WTC11 (cell line): ENCODE results near the gene LTBP1. TPM values are rescaled to one million over a fixed set of nuclear protein-coding genes. Genes with fewer than 3 reads are reported as not detected.

ENCODE experiments used
- ATAC-seq: fragments of 200-7000 bp; cut with Tn5 transposase; 2 replicates; pipeline ENCODE4 v1.10.0; 2021; ENCODE audit warnings: mild to moderate bottlenecking, moderate library complexity
- CTCF ChIA-PET: fragments of 300-600 bp; sonication (Branson Sonifier 250); formaldehyde crosslinking; loops from one replicate; lab custom pipeline; 2021; ENCODE audit warnings: antibody characterized with exemption; lab: Charles Lee
- POLR2A ChIA-PET: fragments of 350-600 bp; sonication (Branson Sonifier 250); formaldehyde crosslinking; loops from one replicate; lab custom pipeline; 2021; ENCODE audit warnings: antibody characterized with exemption; lab: Charles Lee
- DNase-seq: peaks from one replicate; pipeline ENCODE4 v3.0.0; 2021; ENCODE audit warnings: low spot score
- H3K27ac Mint-ChIP-seq: 2 replicates; pipeline ENCODE4 v1.8.0; 2021; ENCODE audit warnings: mixed read lengths
- H3K27me3 Mint-ChIP-seq: 2 replicates; pipeline ENCODE4 v1.8.0; 2021; ENCODE audit warnings: low read depth, mild to moderate bottlenecking, moderate library complexity, mixed read lengths
- H3K36me3 Mint-ChIP-seq: 2 replicates; pipeline ENCODE4 v1.8.0; 2021; ENCODE audit warnings: mixed read lengths
- H3K4me1 Mint-ChIP-seq: 2 replicates; pipeline ENCODE4 v1.8.0; 2022; ENCODE audit warnings: mixed read lengths
- H3K4me3 Mint-ChIP-seq: 2 replicates; pipeline ENCODE4 v1.8.0; 2021; ENCODE audit warnings: mild to moderate bottlenecking, moderate library complexity, mixed read lengths
- H3K9me3 Mint-ChIP-seq: 2 replicates; pipeline ENCODE4 v1.8.0; 2021; ENCODE audit warnings: mixed read lengths
- EMX1 ChIP-seq: fragments of 250-450 bp; sonication (Bioruptor Pico); IDR thresholded peaks from 2 replicates; pipeline ENCODE4 v1.8.0; 2021; ENCODE audit warnings: mild to moderate bottlenecking
- GRHL2 ChIP-seq: fragments of 250-450 bp; sonication (Bioruptor Pico); IDR thresholded peaks from 2 replicates; pipeline ENCODE4 v1.8.0; 2022; ENCODE audit warnings: mild to moderate bottlenecking, moderate library complexity; ENCODE audit not compliant: insufficient replicate concordance, severe bottlenecking
- IRF2 ChIP-seq: sonication (generic); formaldehyde crosslinking; IDR thresholded peaks from 2 replicates; pipeline ENCODE4 v1.8.0; 2022; ENCODE audit warnings: low read depth, missing genetic modification reagents, borderline replicate concordance
- TP53 ChIP-seq: sonication (generic); formaldehyde crosslinking; IDR thresholded peaks from 2 replicates; pipeline ENCODE4 v1.8.1; 2023; ENCODE audit warnings: mild to moderate bottlenecking, missing genetic modification reagents
- USF2 ChIP-seq: sonication (generic); formaldehyde crosslinking; IDR thresholded peaks from 2 replicates; pipeline ENCODE4 v1.8.1; 2023; ENCODE audit warnings: mild to moderate bottlenecking, missing genetic modification reagents, moderate library complexity
- ZBTB21 ChIP-seq: sonication (generic); formaldehyde crosslinking; IDR thresholded peaks from 2 replicates; pipeline ENCODE4 v1.8.1; 2023; ENCODE audit warnings: mild to moderate bottlenecking, missing genetic modification reagents, borderline replicate concordance
- ZNF219 ChIP-seq: sonication (generic); formaldehyde crosslinking; IDR thresholded peaks from 2 replicates; pipeline ENCODE4 v1.8.0; 2023; ENCODE audit warnings: missing genetic modification reagents, mild to moderate bottlenecking, borderline replicate concordance
- microRNA-seq: library from miRNA; unstranded; fragments of <30 nt; microRNA quantifications from one replicate; pipeline ENCODE4 v1.2.0, GENCODE V29; 2022; ENCODE audit warnings: borderline number of aligned reads
- total RNA-seq: library from RNA; stranded (reverse); gene quantifications from 3 replicates; pipeline ENCODE4 v1.2.3, GENCODE V29; 2021
- TF ChIP-seq, protein P1 (sequence below): sonication (generic); formaldehyde crosslinking; IDR thresholded peaks from 2 replicates; pipeline ENCODE4 v1.8.1; 2023; ENCODE audit warnings: mild to moderate bottlenecking, missing genetic modification reagents, borderline replicate concordance
- TF ChIP-seq, protein P2 (sequence below): fragments of 250-450 bp; sonication (Bioruptor Pico); IDR thresholded peaks from 2 replicates; pipeline ENCODE4 v1.8.0; 2021; ENCODE audit warnings: mild to moderate bottlenecking
- TF ChIP-seq, protein P3 (sequence below): sonication (generic); formaldehyde crosslinking; IDR thresholded peaks from 2 replicates; pipeline ENCODE4 v1.8.1; 2022; ENCODE audit warnings: mild to moderate bottlenecking, missing genetic modification reagents, moderate library complexity, borderline replicate concordance
- TF ChIP-seq, protein P4 (sequence below): fragments of 250-450 bp; sonication (Bioruptor Pico); IDR thresholded peaks from 2 replicates; pipeline ENCODE4 v1.9.0; 2021; ENCODE audit warnings: mild to moderate bottlenecking
- TF ChIP-seq, protein P5 (sequence below): fragments of 250-450 bp; sonication (Bioruptor Pico); IDR thresholded peaks from 2 replicates; pipeline ENCODE4 v1.9.0; 2021; ENCODE audit warnings: mild to moderate bottlenecking

Gene LTBP1
- total RNA-seq, 1 experiment from 2014 or later: 33.6 TPM

- H3K27me3 Mint-ChIP-seq: no peaks in the 10 kb centered on the region
- peaks cover 11% of the 10 kb centered on the region for H3K36me3 Mint-ChIP-seq
- DNase-seq (no peak), ATAC-seq (no peak)
- H3K4me3 Mint-ChIP-seq: no peak overlapping the region
- no peak overlapping the region for H3K27ac Mint-ChIP-seq
- POLR2A ChIA-PET: no interaction called here
- TF ChIP-seq GRHL2 (CRISPR knock-in tag) (no peak), ZNF219 (CRISPR knock-in tag) (no peak), ZBTB21 (CRISPR knock-in tag) (no peak), EMX1 (CRISPR knock-in tag) (no peak), USF2 (no peak), TP53 (CRISPR knock-in tag) (no peak), IRF2 (CRISPR knock-in tag) (no peak)
- TF ChIP-seq, protein P1, sequence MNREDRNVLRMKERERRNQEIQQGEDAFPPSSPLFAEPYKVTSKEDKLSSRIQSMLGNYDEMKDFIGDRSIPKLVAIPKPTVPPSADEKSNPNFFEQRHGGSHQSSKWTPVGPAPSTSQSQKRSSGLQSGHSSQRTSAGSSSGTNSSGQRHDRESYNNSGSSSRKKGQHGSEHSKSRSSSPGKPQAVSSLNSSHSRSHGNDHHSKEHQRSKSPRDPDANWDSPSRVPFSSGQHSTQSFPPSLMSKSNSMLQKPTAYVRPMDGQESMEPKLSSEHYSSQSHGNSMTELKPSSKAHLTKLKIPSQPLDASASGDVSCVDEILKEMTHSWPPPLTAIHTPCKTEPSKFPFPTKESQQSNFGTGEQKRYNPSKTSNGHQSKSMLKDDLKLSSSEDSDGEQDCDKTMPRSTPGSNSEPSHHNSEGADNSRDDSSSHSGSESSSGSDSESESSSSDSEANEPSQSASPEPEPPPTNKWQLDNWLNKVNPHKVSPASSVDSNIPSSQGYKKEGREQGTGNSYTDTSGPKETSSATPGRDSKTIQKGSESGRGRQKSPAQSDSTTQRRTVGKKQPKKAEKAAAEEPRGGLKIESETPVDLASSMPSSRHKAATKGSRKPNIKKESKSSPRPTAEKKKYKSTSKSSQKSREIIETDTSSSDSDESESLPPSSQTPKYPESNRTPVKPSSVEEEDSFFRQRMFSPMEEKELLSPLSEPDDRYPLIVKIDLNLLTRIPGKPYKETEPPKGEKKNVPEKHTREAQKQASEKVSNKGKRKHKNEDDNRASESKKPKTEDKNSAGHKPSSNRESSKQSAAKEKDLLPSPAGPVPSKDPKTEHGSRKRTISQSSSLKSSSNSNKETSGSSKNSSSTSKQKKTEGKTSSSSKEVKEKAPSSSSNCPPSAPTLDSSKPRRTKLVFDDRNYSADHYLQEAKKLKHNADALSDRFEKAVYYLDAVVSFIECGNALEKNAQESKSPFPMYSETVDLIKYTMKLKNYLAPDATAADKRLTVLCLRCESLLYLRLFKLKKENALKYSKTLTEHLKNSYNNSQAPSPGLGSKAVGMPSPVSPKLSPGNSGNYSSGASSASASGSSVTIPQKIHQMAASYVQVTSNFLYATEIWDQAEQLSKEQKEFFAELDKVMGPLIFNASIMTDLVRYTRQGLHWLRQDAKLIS: no peak
- TF ChIP-seq, protein P2, sequence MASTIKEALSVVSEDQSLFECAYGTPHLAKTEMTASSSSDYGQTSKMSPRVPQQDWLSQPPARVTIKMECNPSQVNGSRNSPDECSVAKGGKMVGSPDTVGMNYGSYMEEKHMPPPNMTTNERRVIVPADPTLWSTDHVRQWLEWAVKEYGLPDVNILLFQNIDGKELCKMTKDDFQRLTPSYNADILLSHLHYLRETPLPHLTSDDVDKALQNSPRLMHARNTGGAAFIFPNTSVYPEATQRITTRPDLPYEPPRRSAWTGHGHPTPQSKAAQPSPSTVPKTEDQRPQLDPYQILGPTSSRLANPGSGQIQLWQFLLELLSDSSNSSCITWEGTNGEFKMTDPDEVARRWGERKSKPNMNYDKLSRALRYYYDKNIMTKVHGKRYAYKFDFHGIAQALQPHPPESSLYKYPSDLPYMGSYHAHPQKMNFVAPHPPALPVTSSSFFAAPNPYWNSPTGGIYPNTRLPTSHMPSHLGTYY: no peak
- TF ChIP-seq, protein P3, sequence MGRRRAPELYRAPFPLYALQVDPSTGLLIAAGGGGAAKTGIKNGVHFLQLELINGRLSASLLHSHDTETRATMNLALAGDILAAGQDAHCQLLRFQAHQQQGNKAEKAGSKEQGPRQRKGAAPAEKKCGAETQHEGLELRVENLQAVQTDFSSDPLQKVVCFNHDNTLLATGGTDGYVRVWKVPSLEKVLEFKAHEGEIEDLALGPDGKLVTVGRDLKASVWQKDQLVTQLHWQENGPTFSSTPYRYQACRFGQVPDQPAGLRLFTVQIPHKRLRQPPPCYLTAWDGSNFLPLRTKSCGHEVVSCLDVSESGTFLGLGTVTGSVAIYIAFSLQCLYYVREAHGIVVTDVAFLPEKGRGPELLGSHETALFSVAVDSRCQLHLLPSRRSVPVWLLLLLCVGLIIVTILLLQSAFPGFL (CRISPR knock-in tag): no peak
- TF ChIP-seq, protein P4, sequence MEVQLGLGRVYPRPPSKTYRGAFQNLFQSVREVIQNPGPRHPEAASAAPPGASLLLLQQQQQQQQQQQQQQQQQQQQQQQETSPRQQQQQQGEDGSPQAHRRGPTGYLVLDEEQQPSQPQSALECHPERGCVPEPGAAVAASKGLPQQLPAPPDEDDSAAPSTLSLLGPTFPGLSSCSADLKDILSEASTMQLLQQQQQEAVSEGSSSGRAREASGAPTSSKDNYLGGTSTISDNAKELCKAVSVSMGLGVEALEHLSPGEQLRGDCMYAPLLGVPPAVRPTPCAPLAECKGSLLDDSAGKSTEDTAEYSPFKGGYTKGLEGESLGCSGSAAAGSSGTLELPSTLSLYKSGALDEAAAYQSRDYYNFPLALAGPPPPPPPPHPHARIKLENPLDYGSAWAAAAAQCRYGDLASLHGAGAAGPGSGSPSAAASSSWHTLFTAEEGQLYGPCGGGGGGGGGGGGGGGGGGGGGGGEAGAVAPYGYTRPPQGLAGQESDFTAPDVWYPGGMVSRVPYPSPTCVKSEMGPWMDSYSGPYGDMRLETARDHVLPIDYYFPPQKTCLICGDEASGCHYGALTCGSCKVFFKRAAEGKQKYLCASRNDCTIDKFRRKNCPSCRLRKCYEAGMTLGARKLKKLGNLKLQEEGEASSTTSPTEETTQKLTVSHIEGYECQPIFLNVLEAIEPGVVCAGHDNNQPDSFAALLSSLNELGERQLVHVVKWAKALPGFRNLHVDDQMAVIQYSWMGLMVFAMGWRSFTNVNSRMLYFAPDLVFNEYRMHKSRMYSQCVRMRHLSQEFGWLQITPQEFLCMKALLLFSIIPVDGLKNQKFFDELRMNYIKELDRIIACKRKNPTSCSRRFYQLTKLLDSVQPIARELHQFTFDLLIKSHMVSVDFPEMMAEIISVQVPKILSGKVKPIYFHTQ (CRISPR knock-in tag): no peak
- TF ChIP-seq, protein P5, sequence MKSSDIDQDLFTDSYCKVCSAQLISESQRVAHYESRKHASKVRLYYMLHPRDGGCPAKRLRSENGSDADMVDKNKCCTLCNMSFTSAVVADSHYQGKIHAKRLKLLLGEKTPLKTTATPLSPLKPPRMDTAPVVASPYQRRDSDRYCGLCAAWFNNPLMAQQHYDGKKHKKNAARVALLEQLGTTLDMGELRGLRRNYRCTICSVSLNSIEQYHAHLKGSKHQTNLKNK (CRISPR knock-in tag): no peak
- TF ChIP-seq, all 79 proteins: peak for 0
- CTCF ChIA-PET: no interaction called here
- Mint-ChIP-seq H3K4me1 (no peaks in the 10 kb centered on the region), H3K9me3 (peaks cover 21% of the 10 kb centered on the region)
These were observed 501.6 kb downstream of the LTBP1 start for GRCh38 chr2:33448220-33448899.

Small RNAs within 50 kb of the gene (microRNA-seq; reads per million reads assigned to microRNA genes)
- gene MIR4430: not detected
